Stimulated activated CD4-positive, alpha-beta T cell treated with anti-CD3 and anti-CD28 coated beads, Interleukin-1b, Interleukin-23, amount 100 ng/mL, for 4 hours (primary cell): ENCODE data around the gene CCDC40.

ENCODE experiments used
- DNase-seq, 2 donors: peaks; one replicate each; pipeline ENCODE4 v3.0.0-alpha.2; 2020; ENCODE audit warnings: low read depth in 2 of 2

CCDC40 gene

DNA sequence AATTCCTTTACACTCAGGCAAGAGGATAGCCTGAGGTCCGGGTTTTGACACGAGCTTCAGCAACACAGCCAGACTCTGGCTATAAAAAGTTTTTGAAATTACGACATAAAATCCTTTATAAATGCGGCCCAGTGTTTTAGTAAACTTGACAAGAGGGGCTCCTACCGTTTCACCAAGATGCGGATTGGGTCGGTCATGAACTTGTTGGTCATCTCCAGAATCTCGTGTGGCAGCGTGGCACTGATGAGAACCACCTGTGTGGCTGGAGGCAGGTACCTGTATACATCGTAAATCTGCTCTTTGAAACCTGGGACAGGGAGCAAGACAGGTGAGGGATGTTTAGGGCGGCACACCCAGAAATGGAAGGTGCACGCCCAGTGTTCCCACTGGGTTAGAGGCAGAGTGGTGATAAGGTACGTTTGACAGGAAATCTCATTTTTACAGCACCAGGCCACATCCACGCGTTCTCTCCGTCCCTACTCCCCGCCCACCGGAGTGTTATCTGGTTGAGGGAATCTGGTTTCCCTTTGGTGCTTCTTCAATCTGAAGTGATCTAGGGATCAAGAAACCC, 102.5 kb downstream of the CCDC40 start:
- DNase-seq: no peak

GRCh38 chr17:80141463-80142165, 105.2 kb downstream of the CCDC40 start:
- DNase-seq: no peak

DNA sequence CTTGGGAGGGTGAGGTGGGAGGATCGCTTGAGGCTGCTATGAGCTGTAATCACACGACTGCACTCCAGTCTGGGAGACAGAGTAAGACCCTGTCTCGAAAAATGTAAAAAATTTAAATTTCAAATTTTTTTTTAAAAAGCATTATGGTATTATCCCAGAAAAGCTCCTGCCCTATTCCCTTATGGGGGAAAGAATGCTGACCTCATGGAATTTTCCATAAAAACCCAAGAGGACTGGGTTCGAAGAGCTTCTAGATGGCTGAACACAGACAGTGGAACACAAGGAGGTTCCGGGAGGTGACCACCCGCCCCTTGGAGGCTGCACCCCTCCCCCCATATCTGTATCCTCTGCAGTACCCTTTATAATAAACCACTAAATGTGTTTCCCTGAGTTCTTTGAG, 106.5 kb downstream of the CCDC40 start:
- no peak for DNase-seq

DNA sequence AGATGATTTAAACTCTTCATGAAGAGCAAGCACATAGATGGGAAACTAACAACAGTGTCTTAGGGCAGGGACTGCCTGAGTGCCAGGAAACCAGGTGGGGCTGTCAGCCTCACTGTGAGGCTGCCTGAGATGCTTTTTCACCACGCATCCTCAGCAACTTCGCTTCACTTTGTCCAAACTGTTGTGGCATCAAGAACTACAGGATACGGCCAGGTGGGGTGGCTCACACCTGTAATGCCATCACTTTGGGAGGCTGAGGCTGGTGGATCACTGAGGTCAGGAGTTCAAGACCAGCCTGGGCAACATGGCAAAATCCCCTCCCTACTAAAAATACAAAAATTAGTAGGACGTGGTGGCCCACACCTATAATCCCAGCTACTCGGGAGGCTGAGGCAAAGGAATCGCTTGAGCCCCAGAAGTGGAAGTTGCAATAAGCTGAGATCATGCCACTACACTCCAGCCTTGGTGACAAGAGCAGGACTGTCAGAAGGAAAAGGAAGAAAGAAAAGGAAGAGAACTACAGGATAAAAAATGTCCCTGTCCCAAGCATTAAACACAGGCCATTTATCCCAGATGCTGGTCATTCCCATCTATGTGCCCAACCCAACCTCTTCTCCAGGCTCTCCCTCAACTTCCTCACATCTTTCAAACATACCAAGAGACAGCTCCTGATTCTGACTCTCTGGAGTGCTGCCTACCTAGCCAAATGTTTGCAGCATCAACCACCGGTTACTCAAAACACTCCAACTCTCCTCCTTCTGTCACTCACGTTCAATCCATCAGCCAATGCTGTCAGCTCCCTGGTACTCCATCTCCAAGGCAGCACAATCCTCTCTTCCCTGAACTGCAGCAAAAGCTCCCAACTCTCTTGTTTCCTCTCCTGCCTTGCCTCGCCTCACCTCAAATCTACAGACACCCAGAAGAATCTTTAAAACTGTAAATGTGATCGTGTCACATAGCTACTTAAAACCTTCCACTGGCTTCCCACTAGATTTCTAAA, 108.9 kb downstream of the CCDC40 start:
- DNase-seq: no peak

DNA sequence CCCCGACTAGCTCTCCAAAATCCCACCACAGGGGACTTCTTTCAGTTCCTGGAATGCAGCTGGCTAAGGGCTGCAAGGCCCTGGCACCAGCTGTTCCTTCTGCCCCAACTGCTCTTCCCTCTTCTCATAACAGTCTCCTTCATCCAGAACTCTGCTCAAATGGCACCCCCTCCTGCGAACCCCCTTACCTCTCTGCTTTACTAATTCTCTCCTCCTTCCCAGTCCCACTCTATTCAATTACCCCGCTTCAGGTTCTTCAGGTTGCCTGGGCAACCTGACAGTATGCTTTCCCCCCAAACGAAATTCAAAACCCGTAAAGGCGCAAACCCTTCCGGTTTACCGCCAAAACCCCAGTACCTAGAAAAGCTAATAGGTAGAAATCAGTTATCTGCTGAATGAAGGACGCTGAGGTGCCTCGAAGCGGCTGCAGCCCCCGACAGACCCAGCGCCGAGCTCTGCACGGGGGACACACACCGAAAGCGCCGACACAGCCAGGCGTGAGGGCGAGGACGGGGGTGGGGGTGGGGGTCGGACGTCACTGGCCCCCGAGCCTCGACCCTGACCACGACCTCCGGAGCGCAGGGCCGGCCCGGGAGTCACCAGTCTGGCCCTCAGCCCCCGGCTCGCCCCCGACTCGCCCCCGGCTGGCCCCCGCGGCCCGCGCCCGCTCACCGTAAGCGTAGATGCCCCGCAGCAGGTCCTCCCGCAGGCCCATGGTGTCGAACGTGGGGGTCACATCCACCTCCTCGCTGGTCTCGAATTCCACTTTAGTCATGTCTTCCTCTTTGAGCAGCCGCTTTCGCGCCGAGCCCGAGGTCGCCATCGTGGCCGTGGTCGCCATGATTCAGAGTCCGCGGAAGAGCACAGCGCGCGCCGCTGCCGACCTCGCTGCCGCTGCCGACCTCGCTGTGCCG, 109.9 kb downstream of the CCDC40 start:
- no peak for DNase-seq

GRCh38 chr17:80147035-80147822, 110.8 kb downstream of the CCDC40 start, which contains the start of gene EIF4A3:
TSS of gene EIF4A3 (minus strand) at chr17:80147128. CDS start at chr17:80146961, 167 bp downstream.
- peak; percentile 91 for DNase-seq
